ENCODE data around the gene PTPRM. TPM values are rescaled to one million over a fixed set of nuclear protein-coding genes. Genes with fewer than 3 reads are reported as not detected.

The PTPRM gene
- total RNA-seq, 1 donor from 2014 or later = 131 TPM

DNA sequence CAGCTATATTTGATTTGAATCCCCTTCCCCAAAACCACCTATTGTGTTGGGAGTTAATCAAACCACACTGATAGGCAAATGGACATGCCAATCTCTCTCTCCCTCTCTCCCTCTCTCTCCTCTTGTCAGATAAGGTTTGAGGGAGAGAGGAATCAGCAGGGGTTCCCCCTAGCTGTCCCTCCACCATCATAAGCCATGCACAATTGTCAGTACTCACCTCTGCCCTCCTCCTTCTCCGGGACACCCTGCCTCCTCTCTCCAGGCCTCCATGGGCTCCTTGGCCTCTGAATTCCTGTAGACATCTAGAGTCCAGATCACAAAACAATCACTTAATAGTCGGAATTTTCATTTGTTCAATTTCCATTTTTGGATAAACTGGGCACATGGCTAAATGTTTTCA, 798.4 kb downstream of the PTPRM start:
- H3K27ac Mint-ChIP-seq (ENCODE audit: unreplicated experiment) = no peak overlapping the region
- DNase-seq (ENCODE audit: low spot score) = no peak
- H3K27me3 Mint-ChIP-seq (ENCODE audit: low read depth) = no peaks in the 10 kb centered on the region
- TF ChIP-seq, protein P1, sequence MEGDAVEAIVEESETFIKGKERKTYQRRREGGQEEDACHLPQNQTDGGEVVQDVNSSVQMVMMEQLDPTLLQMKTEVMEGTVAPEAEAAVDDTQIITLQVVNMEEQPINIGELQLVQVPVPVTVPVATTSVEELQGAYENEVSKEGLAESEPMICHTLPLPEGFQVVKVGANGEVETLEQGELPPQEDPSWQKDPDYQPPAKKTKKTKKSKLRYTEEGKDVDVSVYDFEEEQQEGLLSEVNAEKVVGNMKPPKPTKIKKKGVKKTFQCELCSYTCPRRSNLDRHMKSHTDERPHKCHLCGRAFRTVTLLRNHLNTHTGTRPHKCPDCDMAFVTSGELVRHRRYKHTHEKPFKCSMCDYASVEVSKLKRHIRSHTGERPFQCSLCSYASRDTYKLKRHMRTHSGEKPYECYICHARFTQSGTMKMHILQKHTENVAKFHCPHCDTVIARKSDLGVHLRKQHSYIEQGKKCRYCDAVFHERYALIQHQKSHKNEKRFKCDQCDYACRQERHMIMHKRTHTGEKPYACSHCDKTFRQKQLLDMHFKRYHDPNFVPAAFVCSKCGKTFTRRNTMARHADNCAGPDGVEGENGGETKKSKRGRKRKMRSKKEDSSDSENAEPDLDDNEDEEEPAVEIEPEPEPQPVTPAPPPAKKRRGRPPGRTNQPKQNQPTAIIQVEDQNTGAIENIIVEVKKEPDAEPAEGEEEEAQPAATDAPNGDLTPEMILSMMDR (IDR thresholded peaks at IDR 0.05) = no peak
- no peaks in the 10 kb centered on the region for H3K9me3 Mint-ChIP-seq (ENCODE audit: low read depth)
- peaks cover 38% of the 10 kb centered on the region for H3K4me1 Mint-ChIP-seq (ENCODE audit: low read depth)
- H3K36me3 Mint-ChIP-seq (ENCODE audit: low read depth) = peaks cover 4% of the 10 kb centered on the region
- no peak overlapping the region for H3K4me3 Mint-ChIP-seq (ENCODE audit: unreplicated experiment)

DNA sequence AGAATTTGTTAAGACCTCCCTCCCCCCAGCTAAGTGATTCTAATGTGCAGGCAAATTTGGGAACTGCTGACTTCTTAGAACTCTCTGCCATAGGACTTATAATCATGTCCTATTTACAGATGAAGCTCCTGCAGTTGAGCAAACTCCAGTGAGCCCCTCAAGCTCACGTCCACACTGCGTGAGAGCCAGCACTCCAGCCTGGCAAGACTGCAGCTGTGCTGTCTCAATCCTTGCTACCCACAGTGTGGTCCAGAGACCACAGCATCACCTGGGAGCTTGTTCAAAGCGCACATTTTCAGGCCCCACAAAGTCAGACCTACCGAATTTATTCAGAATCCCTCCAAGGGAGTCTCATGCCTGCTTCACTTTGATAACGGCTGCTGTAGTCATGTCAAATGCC, 799.0 kb downstream of the PTPRM start:
- DNase-seq (ENCODE audit: low spot score) = no peak
- no peaks in the 10 kb centered on the region for H3K27me3 Mint-ChIP-seq (ENCODE audit: low read depth)
- H3K4me1 Mint-ChIP-seq (ENCODE audit: low read depth) = peaks cover 44% of the 10 kb centered on the region
- peaks cover 4% of the 10 kb centered on the region for H3K36me3 Mint-ChIP-seq (ENCODE audit: low read depth)
- TF ChIP-seq, protein P1 (IDR thresholded peaks at IDR 0.05) = no peak
- H3K9me3 Mint-ChIP-seq (ENCODE audit: low read depth) = no peaks in the 10 kb centered on the region
- H3K27ac Mint-ChIP-seq (ENCODE audit: unreplicated experiment) = no peak overlapping the region
- H3K4me3 Mint-ChIP-seq (ENCODE audit: unreplicated experiment) = no peak overlapping the region

DNA sequence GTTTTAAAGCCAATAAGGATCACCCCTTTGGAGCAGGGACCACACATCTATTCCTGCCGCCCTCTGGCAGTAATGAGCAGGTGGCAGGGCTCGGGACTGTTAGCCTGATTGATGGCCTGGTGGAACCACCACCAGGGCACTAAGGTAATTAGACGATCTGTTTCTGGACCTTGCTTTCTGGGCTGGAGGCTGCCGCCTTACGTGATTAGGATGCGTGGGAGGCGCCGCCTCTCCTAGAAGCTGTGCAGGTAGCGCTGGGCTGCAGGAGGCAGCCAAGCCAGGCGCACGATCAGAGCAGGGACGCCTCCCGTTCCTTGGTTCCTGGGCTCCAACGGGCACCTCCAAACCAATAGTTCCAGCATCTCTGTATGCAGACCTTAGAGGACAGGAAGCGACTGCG, 799.5 kb downstream of the PTPRM start:
- Mint-ChIP-seq H3K4me1 (ENCODE audit: low read depth) (peaks cover 49% of the 10 kb centered on the region), H3K4me3 (ENCODE audit: unreplicated experiment) (peak overlapping the region; percentile 58), H3K27ac (ENCODE audit: unreplicated experiment) (no peak overlapping the region), H3K36me3 (ENCODE audit: low read depth) (peaks cover 6% of the 10 kb centered on the region), H3K9me3 (ENCODE audit: low read depth) (no peaks in the 10 kb centered on the region), H3K27me3 (ENCODE audit: low read depth) (no peaks in the 10 kb centered on the region)
- TF ChIP-seq, protein P1 (IDR thresholded peaks at IDR 0.05) = no peak
- DNase-seq (ENCODE audit: low spot score) = no peak

DNA sequence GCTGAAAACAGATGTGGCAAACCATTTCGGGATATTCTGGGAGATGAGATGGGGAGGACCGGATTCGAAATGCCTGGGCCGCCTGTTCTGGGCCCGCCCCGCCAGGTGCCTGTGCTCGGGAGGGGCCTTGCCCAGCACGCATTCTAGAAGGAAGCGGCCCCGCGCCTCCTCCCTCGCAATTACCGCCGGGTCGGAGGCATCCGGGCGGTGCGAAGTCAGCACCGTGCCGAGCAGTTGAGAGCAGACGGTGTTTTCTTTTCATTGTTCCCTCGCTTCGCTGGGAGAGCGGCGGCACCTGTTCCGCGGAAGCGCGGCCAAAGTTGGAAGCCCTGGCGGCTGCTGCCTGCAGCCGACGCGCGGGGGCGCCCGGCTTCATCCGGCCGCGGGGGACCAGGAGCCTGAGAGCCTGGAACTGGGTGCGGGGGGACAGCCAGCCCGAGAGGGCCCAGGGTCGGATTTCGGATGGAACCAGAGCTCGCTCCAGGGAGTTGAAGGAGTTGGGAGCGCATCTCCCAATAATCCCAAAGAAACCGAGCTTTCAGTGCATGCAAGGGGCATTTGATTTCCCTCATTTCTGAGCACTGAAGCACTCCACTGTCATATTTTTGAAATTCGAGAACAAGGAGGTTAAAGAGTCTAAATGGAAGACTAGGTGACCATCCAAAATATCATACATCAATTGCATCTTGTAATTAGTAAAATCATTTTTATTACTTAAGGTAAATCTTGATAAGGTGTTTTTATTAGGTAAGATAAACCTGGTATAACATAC, 800.3 kb downstream of the PTPRM start:
- Mint-ChIP-seq H3K36me3 (ENCODE audit: low read depth) (peaks cover 3% of the 10 kb centered on the region), H3K9me3 (ENCODE audit: low read depth) (no peaks in the 10 kb centered on the region), H3K4me3 (ENCODE audit: unreplicated experiment) (peak overlapping the region; percentile 58), H3K4me1 (ENCODE audit: low read depth) (peaks cover 49% of the 10 kb centered on the region), H3K27ac (ENCODE audit: unreplicated experiment) (no peak overlapping the region), H3K27me3 (ENCODE audit: low read depth) (no peaks in the 10 kb centered on the region)
- DNase-seq (ENCODE audit: low spot score) = no peak
- TF ChIP-seq, protein P1 (IDR thresholded peaks at IDR 0.05) = peak; percentile 82

DNA sequence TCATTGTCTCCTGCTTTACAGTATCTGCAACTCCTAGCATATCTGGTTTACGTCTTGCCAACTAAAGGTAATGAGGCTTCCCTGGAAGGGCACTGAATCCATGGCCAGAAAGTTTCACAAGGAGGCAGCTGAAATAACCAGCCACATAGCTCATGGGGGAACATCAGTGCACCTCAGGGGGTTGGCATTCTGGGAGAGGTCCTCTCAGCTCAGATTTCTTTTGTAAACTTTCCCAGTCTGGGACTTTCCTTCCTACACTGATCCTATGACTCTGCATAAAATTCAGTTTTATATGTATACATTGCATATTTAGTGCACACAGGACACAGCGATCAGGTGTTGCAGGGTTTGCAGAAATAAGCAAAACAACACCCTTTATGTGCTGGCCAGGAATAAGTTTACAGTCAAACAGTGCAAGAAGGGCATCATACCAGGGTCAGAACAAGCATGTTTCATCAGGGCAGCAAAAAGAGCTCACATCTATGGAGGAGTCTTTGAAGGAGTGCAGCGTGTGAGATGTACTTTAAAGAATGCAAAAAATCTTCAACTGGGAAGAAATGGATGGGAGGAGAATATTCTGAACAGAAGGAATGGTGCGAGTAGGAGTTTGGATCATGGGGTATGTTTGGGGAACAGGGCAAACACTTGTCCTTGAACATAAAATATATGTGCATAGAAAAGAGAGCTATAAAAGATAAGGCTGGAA, 801.5 kb downstream of the PTPRM start:
- no peak overlapping the region for H3K4me3 Mint-ChIP-seq (ENCODE audit: unreplicated experiment)
- no peak for DNase-seq (ENCODE audit: low spot score)
- peaks cover 3% of the 10 kb centered on the region for H3K36me3 Mint-ChIP-seq (ENCODE audit: low read depth)
- no peaks in the 10 kb centered on the region for H3K9me3 Mint-ChIP-seq (ENCODE audit: low read depth)
- H3K4me1 Mint-ChIP-seq (ENCODE audit: low read depth) = peaks cover 56% of the 10 kb centered on the region
- H3K27me3 Mint-ChIP-seq (ENCODE audit: low read depth) = no peaks in the 10 kb centered on the region
- TF ChIP-seq, protein P1 (IDR thresholded peaks at IDR 0.05) = no peak
- H3K27ac Mint-ChIP-seq (ENCODE audit: unreplicated experiment) = peak overlapping the region; percentile 39
